NCI-H2081 (cell line): Measurements from ENCODE around the gene PACRG.

Experiments
- DNase-seq, 2 experiments: peaks; one replicate each; lab custom pipeline; 2025; lab: John Stamatoyannopoulos, UW

PACRG gene

GRCh38 chr6:163335056-163335455 is 607.3 kb downstream of the PACRG start:
- DNase-seq = no peak

DNA sequence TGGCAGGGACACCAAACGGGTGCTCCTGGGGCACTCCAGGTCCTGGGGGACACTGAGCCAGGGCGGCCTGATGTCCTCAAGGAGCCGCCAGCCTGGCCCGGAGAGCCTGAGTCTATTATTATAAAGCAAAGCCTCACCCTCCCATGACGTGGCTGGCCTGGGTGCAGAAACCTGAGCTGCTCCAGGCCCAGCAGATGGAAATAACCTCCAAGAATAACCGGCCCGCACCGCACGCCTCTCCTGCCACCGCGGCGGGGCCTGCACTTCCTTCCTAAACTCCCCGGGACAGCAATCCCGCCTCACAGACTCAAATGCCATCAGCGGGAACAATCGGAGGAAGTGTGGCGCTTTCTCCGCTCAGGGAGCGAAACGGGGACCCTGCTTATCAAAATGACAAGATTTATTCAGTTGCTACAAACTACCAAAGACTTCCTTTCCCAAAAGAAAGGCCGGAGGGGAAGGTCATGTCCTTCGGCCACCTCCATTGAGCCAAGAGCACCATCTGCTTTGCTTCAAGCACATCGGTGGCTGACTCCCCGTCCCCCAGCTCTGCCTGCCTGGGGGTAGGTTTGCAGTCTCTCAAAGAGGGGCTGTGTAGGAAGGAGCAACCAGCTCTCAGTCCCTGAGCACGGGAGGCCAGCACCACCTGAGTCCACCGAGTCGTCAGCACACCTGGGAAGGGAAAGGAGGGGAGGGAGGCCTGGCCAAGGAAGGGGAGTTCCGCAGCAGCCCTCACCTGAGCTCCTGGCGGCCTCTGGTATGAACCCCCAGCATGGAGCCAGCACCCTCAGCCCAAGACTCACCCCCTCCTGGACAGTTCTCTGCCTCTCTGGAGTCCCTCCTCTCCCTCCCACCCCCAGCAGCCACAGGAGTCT is 608.1 kb downstream of the PACRG start:
- DNase-seq = no peak

GRCh38 chr6:163336961-163337360 is 609.2 kb downstream of the PACRG start:
- DNase-seq = no peak

DNA sequence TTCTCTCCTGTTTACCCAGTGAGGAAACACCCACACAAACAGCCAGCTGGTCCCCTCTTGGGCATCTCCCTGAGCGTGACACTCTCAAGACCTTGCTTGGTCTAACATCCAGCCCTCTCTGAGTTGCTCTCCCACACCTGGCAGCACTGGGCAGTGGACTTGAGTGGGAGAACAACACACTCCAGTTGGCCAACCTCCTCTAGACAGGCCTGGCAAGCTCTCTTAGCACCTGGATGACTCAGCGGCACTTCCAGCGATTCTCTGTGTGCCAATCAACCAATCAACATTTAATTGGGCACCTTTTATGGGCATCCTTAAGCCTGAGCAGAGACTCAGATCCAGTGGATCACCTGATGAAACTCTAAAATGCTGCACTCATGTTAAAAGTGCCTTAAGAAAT is 610.2 kb downstream of the PACRG start:
- no peak for DNase-seq

GRCh38 chr6:163338671-163339405 is 611.1 kb downstream of the PACRG start:
- DNase-seq = no peak

GRCh38 chr6:163339466-163339865 is 611.7 kb downstream of the PACRG start:
- DNase-seq = no peak

DNA sequence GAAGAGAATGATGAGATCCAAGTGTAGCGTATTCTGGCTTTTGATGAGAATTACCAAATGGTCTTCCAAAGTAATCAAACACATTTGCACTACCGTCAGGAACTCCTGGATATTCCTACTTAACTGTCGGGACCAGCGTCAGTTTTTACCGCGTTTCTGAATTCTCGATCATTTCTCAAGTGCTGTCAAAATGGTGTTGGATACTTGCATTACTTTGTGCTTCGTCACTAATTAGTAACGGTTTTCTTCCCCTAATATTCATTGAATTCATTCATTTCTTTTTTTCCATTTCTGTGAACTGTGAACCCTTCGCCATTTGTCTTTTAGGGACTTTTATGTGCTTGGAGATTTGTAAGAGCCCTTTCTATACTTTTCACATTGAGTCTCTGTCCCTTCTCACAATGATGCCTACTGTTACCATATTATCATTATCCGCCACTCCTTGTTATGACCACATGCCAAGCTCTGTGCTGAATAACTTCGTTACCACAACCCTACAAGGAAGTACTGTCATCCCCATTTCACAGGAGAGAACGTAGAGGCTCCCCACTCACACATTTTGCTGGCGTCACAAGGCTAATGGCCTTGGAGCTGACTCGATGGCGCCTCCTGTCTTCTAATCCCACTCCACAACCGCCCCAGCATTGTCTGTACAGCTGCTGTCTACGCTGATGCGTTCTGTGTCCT is 612.6 kb downstream of the PACRG start:
- DNase-seq = no peak

GRCh38 chr6:163341224-163342061 is 613.7 kb downstream of the PACRG start:
- DNase-seq = no peak

- no peak for DNase-seq
These were observed 615.1 kb downstream of the PACRG start for GRCh38 chr6:163342571-163343539.

- no peak for DNase-seq
These were observed 615.8 kb downstream of the PACRG start for GRCh38 chr6:163343609-163344008.

DNA sequence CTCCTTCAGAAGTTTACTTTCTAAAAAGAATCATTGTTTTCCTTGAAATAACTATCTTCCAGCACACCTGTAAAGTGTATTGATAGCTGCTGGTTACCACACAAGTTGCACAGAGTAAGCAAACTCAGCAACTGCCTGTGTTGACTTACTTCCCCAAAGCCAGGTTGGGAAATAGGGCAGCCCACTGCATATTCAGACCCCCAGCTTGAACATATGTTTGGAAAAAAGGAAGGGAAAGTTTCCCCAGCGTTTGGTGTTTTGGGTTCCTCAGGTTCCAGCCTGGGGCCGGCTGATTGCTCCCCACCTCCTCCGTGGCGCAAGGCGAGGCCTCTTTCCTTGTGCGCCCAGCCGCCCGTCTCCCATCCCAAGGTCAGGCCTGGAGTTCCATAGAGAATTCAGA is 616.6 kb downstream of the PACRG start:
- DNase-seq = no peak

GRCh38 chr6:163345931-163346330 is 618.2 kb downstream of the PACRG start:
- DNase-seq = no peak

GRCh38 chr6:163346497-163346961 is 618.8 kb downstream of the PACRG start:
- no peak for DNase-seq

- no peak for DNase-seq
These were observed 619.3 kb downstream of the PACRG start for GRCh38 chr6:163347021-163347446.

GRCh38 chr6:163348789-163349680 is 621.3 kb downstream of the PACRG start:
- no peak for DNase-seq

DNA sequence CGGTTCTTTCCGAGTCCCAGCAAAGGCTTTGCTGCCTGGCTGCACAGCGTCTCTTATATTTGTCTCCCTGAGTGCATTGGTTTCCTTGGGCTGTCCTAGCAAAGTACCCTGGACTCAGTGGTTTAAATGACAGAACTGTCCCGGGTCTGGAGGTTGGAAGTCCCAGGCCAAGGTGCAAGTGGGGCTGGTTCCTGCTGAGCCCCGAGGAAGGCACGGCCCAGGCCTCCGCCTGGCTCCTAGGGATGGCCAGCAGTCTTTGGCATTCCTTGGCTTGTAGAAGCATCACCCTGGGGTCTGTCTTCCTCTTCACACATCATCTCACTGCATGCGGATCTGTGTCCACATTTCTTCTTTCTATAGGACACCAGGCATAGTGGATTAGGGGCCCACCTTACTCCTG is 621.9 kb downstream of the PACRG start:
- DNase-seq = no peak

- DNase-seq = no peak
These were observed 623.2 kb downstream of the PACRG start for GRCh38 chr6:163351013-163351412.

DNA sequence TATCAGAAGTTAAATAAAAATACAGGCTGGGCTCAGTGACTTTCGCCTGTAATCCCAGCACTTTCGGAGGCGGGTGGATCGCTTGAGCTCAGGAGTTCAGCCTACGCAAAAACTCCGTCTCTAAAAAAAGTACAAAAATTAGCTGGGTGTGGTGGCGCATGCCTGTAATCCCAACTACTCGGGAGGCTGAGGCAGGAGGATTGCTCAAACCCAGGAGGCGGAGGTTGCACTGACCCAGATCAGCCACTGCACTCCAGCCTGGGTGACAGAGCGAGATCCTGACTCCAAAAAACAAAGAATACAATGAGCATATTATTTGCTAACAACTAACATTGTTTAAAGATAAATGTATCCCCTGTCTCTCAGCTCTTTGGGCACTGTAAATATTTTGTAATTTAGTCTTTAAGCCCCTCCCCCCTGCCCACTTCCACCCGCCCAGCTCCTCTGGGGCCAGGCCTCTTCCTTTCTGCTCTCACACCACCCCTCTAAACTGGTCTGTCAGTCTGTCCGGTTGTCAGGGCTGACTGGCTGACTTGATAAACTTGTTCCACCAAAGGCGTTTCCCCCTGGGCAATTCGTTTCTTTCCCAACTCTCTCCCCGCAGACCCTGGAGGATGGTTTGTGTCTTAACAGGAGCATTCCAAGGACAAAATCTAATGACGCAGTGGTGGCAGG is 624.4 kb downstream of the PACRG start:
- DNase-seq = no peak

- no peak for DNase-seq
These were observed 625.2 kb downstream of the PACRG start for GRCh38 chr6:163352966-163353365.
